Activated CD4-positive, alpha-beta T cell treated with anti-CD3 and anti-CD28 coated beads for 36 hours (primary cell): ENCODE measurements around the gene MAX. TPM values are rescaled to one million over a fixed set of nuclear protein-coding genes. Genes with fewer than 3 reads are reported as not detected.
A peak's percentile ranks its signal among the peaks of the same experiment; 100 is the strongest.

Experiments
- ATAC-seq: fragments of 200-7000 bp; cut with Tn5 transposase; one replicate; pipeline ENCODE4 v1.10.0; 2021; ENCODE audit warnings: mild to moderate bottlenecking, moderate library complexity
- CTCF ChIA-PET: fragments of 350-600 bp; sonication (Branson Sonifier 250); formaldehyde crosslinking; loops from one replicate; lab custom pipeline; 2021; ENCODE audit warnings: antibody characterized with exemption; lab: Charles Lee
- POLR2A ChIA-PET: fragments of 350-600 bp; sonication (Branson Sonifier 250); formaldehyde crosslinking; loops from one replicate; lab custom pipeline; 2021; ENCODE audit warnings: antibody characterized with exemption, inconsistent platforms; lab: Charles Lee
- DNase-seq: peaks from one replicate; pipeline ENCODE4 v3.0.0-alpha.2; 2020
- H3K27ac Mint-ChIP-seq: one replicate; pipeline ENCODE4 v1.8.0; 2021; ENCODE audit warnings: mixed read lengths
- H3K27me3 Mint-ChIP-seq: one replicate; pipeline ENCODE4 v1.8.0; 2021; ENCODE audit warnings: mixed read lengths
- H3K36me3 Mint-ChIP-seq: one replicate; pipeline ENCODE4 v1.8.0; 2021; ENCODE audit warnings: low read depth, mixed read lengths
- H3K4me1 Mint-ChIP-seq: one replicate; pipeline ENCODE4 v1.8.0; 2021; ENCODE audit warnings: mixed read lengths
- H3K4me3 Mint-ChIP-seq: one replicate; pipeline ENCODE4 v1.8.0; 2021; ENCODE audit warnings: mild to moderate bottlenecking, moderate library complexity, mixed read lengths
- H3K9me3 Mint-ChIP-seq: one replicate; pipeline ENCODE4 v1.8.0; 2021; ENCODE audit warnings: low read depth, mixed read lengths
- intact Hi-C, 2 experiments: fragments of 100-400 bp; cut with DNase I in 1 of 2; cut with micrococcal nuclease in 1 of 2; formaldehyde crosslinking; loops; one replicate each; pipeline versions ENCODE4 v1.14.2 to v1.15.1; 2022 to 2024; cut with DNase I, micrococcal nuclease
- total RNA-seq, 2 experiments: library from RNA; stranded (reverse); gene quantifications; one replicate each; pipeline ENCODE4 v1.2.3, GENCODE V29; 2021

The MAX gene
- total RNA-seq, 2 experiments from 2014 or later, result 93.6 to 136 TPM

GRCh38 chr14:65132855-65133254 lies 30.5 kb upstream of the MAX start:
- DNase-seq, result no peak
- Mint-ChIP-seq H3K9me3 (no peaks in the 10 kb centered on the region), H3K36me3 (no peaks in the 10 kb centered on the region), H3K4me1 (peaks cover 4% of the 10 kb centered on the region), H3K27me3 (no peaks in the 10 kb centered on the region), H3K4me3 (no peak overlapping the region), H3K27ac (no peak overlapping the region)
- CTCF ChIA-PET, result no interaction called here
- intact Hi-C loops, result no loop called here
- POLR2A ChIA-PET, result interaction anchor here (0.6 kb wide), 1 partner anchor 140 kb away, joined by 3 read pairs; no protein-coding TSS in a partner anchor
- no peak for ATAC-seq

- H3K27ac Mint-ChIP-seq, result no peak overlapping the region
- ATAC-seq (peak; percentile 33), DNase-seq (no peak)
- intact Hi-C loops, result no loop called here
- no peaks in the 10 kb centered on the region for H3K36me3 Mint-ChIP-seq
- CTCF ChIA-PET, result interaction anchor here (0.5 to 1.0 kb wide), 2 partner anchors 681 to 755 kb away, joined by 3 to 4 read pairs; no protein-coding TSS in a partner anchor
- no peaks in the 10 kb centered on the region for H3K9me3 Mint-ChIP-seq
- peaks cover 4% of the 10 kb centered on the region for H3K4me1 Mint-ChIP-seq
- no peaks in the 10 kb centered on the region for H3K27me3 Mint-ChIP-seq
- H3K4me3 Mint-ChIP-seq, result no peak overlapping the region
- POLR2A ChIA-PET, result no interaction called here
Measured at GRCh38 chr14:65131301-65131701, 29.0 kb upstream of the MAX start.

DNA sequence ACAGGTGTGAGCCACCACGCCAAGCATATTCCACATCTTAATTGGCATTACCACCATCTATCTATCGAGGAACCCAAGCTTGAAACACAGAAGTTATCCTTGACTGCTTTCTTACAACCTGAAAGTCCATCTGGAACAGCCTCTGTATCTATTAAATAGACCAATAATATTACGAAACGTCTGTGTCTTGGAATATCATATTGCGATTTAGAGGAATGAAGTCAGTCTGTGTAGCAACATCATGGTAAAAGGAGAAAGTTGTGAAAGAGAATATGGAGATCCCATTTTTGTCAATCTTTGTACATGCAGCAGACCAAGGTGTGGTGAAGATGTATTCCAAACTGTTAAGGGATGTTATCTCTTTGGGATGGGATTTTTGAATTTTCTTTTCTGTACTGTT lies 25.8 kb upstream of the MAX start:
- H3K9me3 Mint-ChIP-seq, result no peaks in the 10 kb centered on the region
- ChIA-PET POLR2A (no interaction called here), CTCF (interaction anchor here (0.6 to 0.9 kb wide), 2 partner anchors 31 to 275 kb away, joined by 4 read pairs; no protein-coding TSS in a partner anchor)
- no peak overlapping the region for H3K4me3 Mint-ChIP-seq
- no peak for DNase-seq
- intact Hi-C loops, result no loop called here
- no peak overlapping the region for H3K27ac Mint-ChIP-seq
- no peaks in the 10 kb centered on the region for H3K27me3 Mint-ChIP-seq
- no peaks in the 10 kb centered on the region for H3K4me1 Mint-ChIP-seq
- H3K36me3 Mint-ChIP-seq, result no peaks in the 10 kb centered on the region
- ATAC-seq, result no peak

- Mint-ChIP-seq H3K9me3 (no peaks in the 10 kb centered on the region), H3K4me1 (no peaks in the 10 kb centered on the region), H3K4me3 (no peak overlapping the region), H3K36me3 (no peaks in the 10 kb centered on the region), H3K27me3 (peaks cover 5% of the 10 kb centered on the region), H3K27ac (no peak overlapping the region)
- DNase-seq (no peak), ATAC-seq (no peak)
- intact Hi-C loops, result no loop called here
- ChIA-PET POLR2A (no interaction called here), CTCF (interaction anchor here (0.6 kb wide), 1 partner anchor 46 kb away, joined by 3 read pairs; no protein-coding TSS in a partner anchor)
Measured at GRCh38 chr14:65117769-65118745, 15.7 kb upstream of the MAX start.

DNA sequence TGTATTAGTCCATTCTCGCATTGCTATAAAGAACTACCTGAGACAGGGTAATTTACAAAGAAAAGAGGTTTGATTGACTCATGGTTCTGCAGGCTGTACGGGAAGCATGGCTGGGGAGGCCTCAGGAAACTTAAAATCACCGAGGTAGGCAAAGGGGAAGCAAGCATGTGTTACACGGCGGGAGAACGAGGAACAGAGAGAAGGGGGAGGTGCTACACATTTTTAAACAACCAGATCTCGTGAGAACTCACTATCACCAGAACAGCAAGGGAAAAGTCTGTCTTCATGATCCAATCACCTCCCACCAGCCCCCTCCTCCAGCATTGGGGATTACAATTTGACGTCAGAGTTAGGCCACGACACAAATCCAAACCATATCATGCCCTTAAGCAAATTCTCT lies 13.3 kb upstream of the MAX start:
- Mint-ChIP-seq H3K4me3 (no peak overlapping the region), H3K9me3 (no peaks in the 10 kb centered on the region), H3K36me3 (no peaks in the 10 kb centered on the region), H3K27me3 (peaks cover 3% of the 10 kb centered on the region), H3K4me1 (no peaks in the 10 kb centered on the region), H3K27ac (no peak overlapping the region)
- intact Hi-C loops, result no loop called here
- POLR2A ChIA-PET, result no interaction called here
- CTCF ChIA-PET, result no interaction called here
- DNase-seq (no peak), ATAC-seq (no peak)

- Mint-ChIP-seq H3K9me3 (no peaks in the 10 kb centered on the region), H3K4me3 (no peak overlapping the region), H3K4me1 (peaks cover 3% of the 10 kb centered on the region), H3K27me3 (no peaks in the 10 kb centered on the region), H3K27ac (no peak overlapping the region), H3K36me3 (no peaks in the 10 kb centered on the region)
- CTCF ChIA-PET, result no interaction called here
- ATAC-seq (no peak), DNase-seq (no peak)
- POLR2A ChIA-PET, result no interaction called here
- intact Hi-C loops, result no loop called here
Measured at GRCh38 chr14:65110525-65110924, 8.2 kb upstream of the MAX start.

- Mint-ChIP-seq H3K36me3 (no peaks in the 10 kb centered on the region), H3K27ac (no peak overlapping the region), H3K4me1 (peaks cover 3% of the 10 kb centered on the region), H3K9me3 (no peaks in the 10 kb centered on the region), H3K4me3 (no peak overlapping the region), H3K27me3 (no peaks in the 10 kb centered on the region)
- intact Hi-C loops, result no loop called here
- ChIA-PET POLR2A (no interaction called here), CTCF (interaction anchor here (0.9 kb wide), 1 partner anchor 14 kb away, joined by 3 read pairs; no protein-coding TSS in a partner anchor)
- ATAC-seq (no peak), DNase-seq (no peak)
Measured at GRCh38 chr14:65109357-65109756, 7.0 kb upstream of the MAX start.

GRCh38 chr14:65107200-65107599 lies 4.9 kb upstream of the MAX start:
- no peaks in the 10 kb centered on the region for H3K9me3 Mint-ChIP-seq
- no peak for DNase-seq
- H3K27ac Mint-ChIP-seq, result no peak overlapping the region
- peaks cover 2% of the 10 kb centered on the region for H3K36me3 Mint-ChIP-seq
- ATAC-seq, result no peak
- H3K4me3 Mint-ChIP-seq, result no peak overlapping the region
- H3K27me3 Mint-ChIP-seq, result peaks cover 2% of the 10 kb centered on the region
- ChIA-PET POLR2A (no interaction called here), CTCF (interaction anchor here (0.7 kb wide), 1 partner anchor 39 kb away, joined by 3 read pairs; no protein-coding TSS in a partner anchor)
- peaks cover 8% of the 10 kb centered on the region for H3K4me1 Mint-ChIP-seq
- intact Hi-C loops, result no loop called here

DNA sequence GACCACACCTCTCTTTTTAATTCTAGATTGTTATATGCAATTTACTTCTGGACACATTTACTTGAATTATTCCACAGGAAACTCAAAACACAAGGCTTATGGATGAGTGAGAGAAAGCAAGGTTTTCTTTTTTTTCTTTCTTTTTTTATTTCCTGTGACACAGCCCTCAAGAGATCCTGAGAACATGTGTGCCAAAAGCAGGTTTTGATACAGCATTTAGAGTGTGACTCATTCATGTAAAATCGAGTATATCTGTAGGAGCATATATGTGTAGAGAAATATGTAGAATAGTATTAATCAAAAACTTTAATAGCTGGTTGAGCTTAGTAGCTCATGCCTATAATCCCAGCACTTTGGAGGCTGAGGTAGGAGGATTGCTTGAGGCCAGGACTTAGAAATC lies 4.4 kb upstream of the MAX start:
- Mint-ChIP-seq H3K4me1 (peaks cover 8% of the 10 kb centered on the region), H3K9me3 (no peaks in the 10 kb centered on the region), H3K27ac (no peak overlapping the region), H3K4me3 (no peak overlapping the region), H3K27me3 (peaks cover 2% of the 10 kb centered on the region), H3K36me3 (peaks cover 3% of the 10 kb centered on the region)
- intact Hi-C loops, result no loop called here
- DNase-seq (no peak), ATAC-seq (no peak)
- POLR2A ChIA-PET, result no interaction called here
- CTCF ChIA-PET, result interaction anchor here (0.7 kb wide), 1 partner anchor 39 kb away, joined by 3 read pairs; no protein-coding TSS in a partner anchor

GRCh38 chr14:65106316-65106715 lies 4.0 kb upstream of the MAX start:
- ChIA-PET POLR2A (no interaction called here), CTCF (interaction anchor here (0.6 to 0.8 kb wide), 3 partner anchors 31 to 591 kb away, joined by 3 read pairs; no protein-coding TSS in a partner anchor)
- H3K4me1 Mint-ChIP-seq, result peaks cover 8% of the 10 kb centered on the region
- peaks cover 4% of the 10 kb centered on the region for H3K36me3 Mint-ChIP-seq
- intact Hi-C loops, result no loop called here
- H3K4me3 Mint-ChIP-seq, result no peak overlapping the region
- H3K27ac Mint-ChIP-seq, result no peak overlapping the region
- DNase-seq (no peak), ATAC-seq (no peak)
- no peaks in the 10 kb centered on the region for H3K9me3 Mint-ChIP-seq
- peaks cover 2% of the 10 kb centered on the region for H3K27me3 Mint-ChIP-seq

- peaks cover 13% of the 10 kb centered on the region for H3K36me3 Mint-ChIP-seq
- H3K4me3 Mint-ChIP-seq, result no peak overlapping the region
- ChIA-PET CTCF (interaction anchor here (1.2 kb wide), 1 partner anchor 311 kb away, joined by 3 read pairs; no protein-coding TSS in a partner anchor), POLR2A (no interaction called here)
- ATAC-seq, result no peak
- peaks cover 2% of the 10 kb centered on the region for H3K27me3 Mint-ChIP-seq
- H3K4me1 Mint-ChIP-seq, result peaks cover 21% of the 10 kb centered on the region
- H3K9me3 Mint-ChIP-seq, result no peaks in the 10 kb centered on the region
- no peak overlapping the region for H3K27ac Mint-ChIP-seq
- no peak for DNase-seq
- intact Hi-C loops, result loop anchor here (5.0 kb wide), 5 partner anchors 103 to 1403 kb away; partner anchors contain the start of gene GPHN (in 1 of the 2)
Measured at GRCh38 chr14:65104791-65105190, 2.5 kb upstream of the MAX start.
